Thyroid gland (tissue), 4 donors: Measurements from ENCODE around the gene RSPH1. TPM values are rescaled to one million over a fixed set of nuclear protein-coding genes. Genes with fewer than 3 reads are reported as not detected.

Experiments used
- DNase-seq, 2 donors: peaks; one replicate each; pipeline ENCODE4 v3.0.0-alpha.2; 2019
- H3K27ac ChIP-seq, 3 donors: fragments of 200-600 bp; sonication (generic); 1 replicate in 2 of 3; 2 replicates in 1 of 3; pipeline ENCODE4 v1.5.1; 2016 to 2019; ENCODE audit warnings: mild to moderate bottlenecking in 1 of 3, moderate library complexity in 1 of 3
- H3K27me3 ChIP-seq: fragments of 200-600 bp; sonication (generic); one replicate; pipeline ENCODE4 v1.5.1; 2019
- H3K36me3 ChIP-seq, 2 donors: fragments of 200-600 bp; sonication (generic); one replicate each; pipeline ENCODE4 v1.5.1; 2016 to 2019
- H3K4me1 ChIP-seq, 2 donors: fragments of 200-600 bp; sonication (generic); one replicate each; pipeline ENCODE4 v1.5.1; 2017 to 2019
- H3K4me3 ChIP-seq, 3 donors: fragments of 200-600 bp; sonication (generic); replicated peaks in 1 of 3; 1 replicate in 2 of 3; 2 replicates in 1 of 3; pipeline ENCODE4 v1.5.1; 2016; ENCODE audit warnings: mild to moderate bottlenecking in 1 of 3
- H3K9me3 ChIP-seq: fragments of 200-600 bp; sonication (generic); one replicate; pipeline ENCODE4 v1.5.1; 2017
- CTCF ChIP-seq, 6 experiments: fragments of 200-600 bp in 3 of 6; fragments of 450-650 bp in 3 of 6; sonication (generic) in 3 of 6; IDR thresholded peaks; one replicate each; pipeline ENCODE4 v1.5.1; 2016 to 2019; ENCODE audit warnings: antibody characterized with exemption in 6 of 6, mild to moderate bottlenecking in 2 of 6, inconsistent platforms in 1 of 6, moderate library complexity in 1 of 6
- POLR2A ChIP-seq, 2 donors: fragments of 450-650 bp; IDR thresholded peaks; one replicate each; pipeline ENCODE4 v1.6.1; 2017; ENCODE audit warnings: antibody characterized with exemption in 2 of 2, mild to moderate bottlenecking in 2 of 2, moderate library complexity in 1 of 2
- WGBS, 2 donors: methylation state at CpG; one replicate each; pipeline ENCODE4 v1.1.5; 2017; 5-methylcytosine and 5-hydroxymethylcytosine counted together
- intact Hi-C: fragments of 100-400 bp; cut with DNase I; formaldehyde crosslinking; loops from one replicate; pipeline ENCODE4 v1.15.1; 2023
- total RNA-seq, 4 donors: library from RNA; depleted of rRNA; stranded (reverse); fragments of >200 nt; gene quantifications; one replicate each; pipeline ENCODE4 v1.2.3, GENCODE V29; 2016

The RSPH1 gene
- total RNA-seq, 4 donors from 2014 or later, result 2.7 to 3.7 (median 3.0) TPM

GRCh38 chr21:42533306-42533962 lies 37.4 kb upstream of the RSPH1 start:
- DNase-seq, result peak in 1 of 2 donors; percentile 2
- H3K4me3 ChIP-seq, result no peak overlapping the region
- TF ChIP-seq POLR2A (IDR thresholded peaks at IDR 0.05) (no peak), CTCF (IDR thresholded peaks at IDR 0.05) (no peak)

DNA sequence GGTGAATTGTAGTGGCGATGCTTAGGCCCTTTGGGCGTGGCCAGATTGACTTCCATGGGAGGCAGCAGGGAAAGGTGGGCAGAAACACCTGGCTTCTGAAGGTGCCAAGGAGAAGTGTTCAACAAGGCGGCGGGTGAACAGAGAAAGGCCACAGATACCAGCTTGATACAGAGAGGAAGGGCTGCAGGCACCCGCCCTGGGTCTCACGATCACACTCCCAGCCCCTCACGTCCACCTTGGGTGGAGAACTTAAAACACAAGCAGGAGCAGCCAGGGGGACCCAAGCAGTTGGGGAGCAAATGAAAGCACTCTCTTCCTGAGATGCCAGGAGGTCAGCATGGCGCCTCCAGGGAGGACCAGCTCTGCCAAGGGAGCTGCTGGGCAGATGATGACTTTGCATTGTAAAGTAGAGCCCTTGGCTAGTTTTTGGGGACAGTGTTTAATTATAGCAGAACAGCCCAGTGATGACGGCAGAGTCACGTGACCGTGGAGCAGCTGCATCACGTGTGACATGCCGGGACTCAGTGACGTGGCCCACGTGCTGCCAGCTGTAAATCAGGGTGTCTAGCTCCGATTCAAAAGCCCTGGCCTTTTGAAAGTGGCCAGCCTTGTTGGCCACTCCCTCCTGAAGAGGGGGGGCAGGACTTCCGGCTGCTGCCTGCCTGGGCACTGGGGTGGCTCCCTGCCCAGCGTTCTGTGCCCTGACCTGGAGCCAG lies 36.6 kb upstream of the RSPH1 start:
- Histone ChIP-seq H3K27ac (peak overlapping the region; percentile 71 to 82 (median 80)), H3K36me3 (no peaks in the 10 kb centered on the region), H3K4me3 (no peak overlapping the region), H3K4me1 (peaks cover 46 to 65% of the 10 kb centered on the region in 2 donors), H3K9me3 (no peaks in the 10 kb centered on the region), H3K27me3 (no peaks in the 10 kb centered on the region)
- intact Hi-C loops, result no loop called here
- DNase-seq, result peak; percentile 83 to 86
- TF ChIP-seq POLR2A (IDR thresholded peaks at IDR 0.05) (peak in 1 of 2 donors; percentile 27), CTCF (IDR thresholded peaks at IDR 0.05) (no peak)
- WGBS, 2 donors, result 73% methylated on average over 16 to 17 of the region's 18 CpGs

More at GRCh38 chr21:42533306-42533962, 37.4 kb upstream of the RSPH1 start:
- Histone ChIP-seq H3K9me3 (no peaks in the 10 kb centered on the region), H3K4me1 (peaks cover 48 to 65% of the 10 kb centered on the region in 2 donors), H3K36me3 (no peaks in the 10 kb centered on the region), H3K27ac (peak overlapping the region; percentile 71 to 82 (median 80)), H3K27me3 (no peaks in the 10 kb centered on the region)
- 92 to 93% methylated on average over 10 to 13 of the region's 13 CpGs for WGBS, 2 donors
- intact Hi-C loops, result no loop called here

DNA sequence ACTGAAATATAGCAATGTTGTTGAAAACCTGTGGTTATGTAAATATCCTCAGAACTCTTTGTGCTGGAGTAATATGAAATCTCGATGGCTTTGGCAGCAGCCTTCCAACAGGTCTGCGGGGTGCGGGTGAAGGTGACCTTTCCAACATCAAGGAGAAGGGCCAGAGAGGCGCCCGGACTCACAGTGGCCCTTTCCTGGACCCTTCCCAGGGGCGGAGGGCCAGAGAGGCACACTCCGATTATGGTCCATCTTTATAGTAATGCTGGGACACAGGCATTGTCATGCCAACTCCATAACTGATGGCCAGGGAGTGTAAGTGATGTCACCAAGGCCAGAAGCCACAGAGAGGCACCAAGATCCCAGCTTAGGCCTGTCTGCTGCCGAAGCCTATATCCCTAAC lies 35.7 kb upstream of the RSPH1 start:
- 85 to 89% methylated on average over 8 of the region's 8 CpGs for WGBS, 2 donors

GRCh38 chr21:42530167-42530518 lies 34.1 kb upstream of the RSPH1 start:
- Histone ChIP-seq H3K9me3 (no peaks in the 10 kb centered on the region), H3K4me3 (no peak overlapping the region), H3K4me1 (peaks cover 46 to 65% of the 10 kb centered on the region in 2 donors), H3K36me3 (no peaks in the 10 kb centered on the region), H3K27me3 (no peaks in the 10 kb centered on the region), H3K27ac (peak overlapping the region; percentile 71 to 82 (median 80))
- no peak for DNase-seq
- TF ChIP-seq CTCF (IDR thresholded peaks at IDR 0.05) (no peak), POLR2A (IDR thresholded peaks at IDR 0.05) (no peak)
- intact Hi-C loops, result no loop called here
- WGBS, 2 donors, result 93% methylated on average over 5 of the region's 5 CpGs

More for the DNA sequence above, 35.7 kb upstream of the RSPH1 start:
- H3K9me3 ChIP-seq, result no peaks in the 10 kb centered on the region
- H3K4me3 ChIP-seq, result no peak overlapping the region
- peak overlapping the region; percentile 71 to 82 (median 80) for H3K27ac ChIP-seq
- no peaks in the 10 kb centered on the region for H3K27me3 ChIP-seq
- no peaks in the 10 kb centered on the region for H3K36me3 ChIP-seq
- intact Hi-C loops, result no loop called here
- TF ChIP-seq CTCF (IDR thresholded peaks at IDR 0.05) (no peak), POLR2A (IDR thresholded peaks at IDR 0.05) (no peak)
- H3K4me1 ChIP-seq, result peaks cover 43 to 65% of the 10 kb centered on the region in 2 donors
- DNase-seq, result peak; percentile 29 to 39
